KMS-11 (cell line): ENCODE results near the gene RTF2.

ENCODE experiments used
- H2AFZ ChIP-seq: fragments of 200-600 bp; sonication (generic); 2 replicates; pipeline ENCODE4 v1.6.1; 2016; ENCODE audit warnings: antibody characterized with exemption, mixed run types, low read depth
- H3K27ac ChIP-seq: fragments of 200-600 bp; sonication (generic); 2 replicates; pipeline ENCODE4 v1.6.1; 2016; ENCODE audit warnings: mild to moderate bottlenecking, mixed run types
- H3K27me3 ChIP-seq: fragments of 200-600 bp; sonication (generic); 2 replicates; pipeline ENCODE4 v1.6.1; 2017; ENCODE audit warnings: mild to moderate bottlenecking, low read depth, mixed run types, moderate library complexity; ENCODE audit not compliant: insufficient read depth
- H3K36me3 ChIP-seq: fragments of 200-600 bp; sonication (generic); 2 replicates; pipeline ENCODE4 v1.6.1; 2017; ENCODE audit warnings: mild to moderate bottlenecking, mixed run types; ENCODE audit not compliant: insufficient read depth
- H3K4me1 ChIP-seq: fragments of 200-600 bp; sonication (generic); 2 replicates; pipeline ENCODE4 v1.6.1; 2016; ENCODE audit warnings: mild to moderate bottlenecking, low read depth, mixed run types; ENCODE audit not compliant: poor library complexity, severe bottlenecking
- H3K4me2 ChIP-seq: fragments of 200-600 bp; sonication (generic); 2 replicates; pipeline ENCODE4 v1.7.0; 2016; ENCODE audit warnings: mild to moderate bottlenecking, mixed run types
- H3K4me3 ChIP-seq: fragments of 200-600 bp; sonication (generic); IDR thresholded peaks from 2 replicates; pipeline ENCODE4 v1.6.1; 2017; ENCODE audit warnings: low read depth, low read length, mixed read lengths; ENCODE audit not compliant: insufficient read depth
- H3K79me2 ChIP-seq: fragments of 200-600 bp; sonication (generic); 2 replicates; pipeline ENCODE4 v1.6.1; 2016; ENCODE audit warnings: low read depth, mixed run types; ENCODE audit not compliant: insufficient read depth
- H3K9ac ChIP-seq: fragments of 200-600 bp; sonication (generic); 2 replicates; pipeline ENCODE4 v1.6.1; 2016; ENCODE audit warnings: mild to moderate bottlenecking, mixed run types
- H4K20me1 ChIP-seq: fragments of 200-600 bp; sonication (generic); 2 replicates; pipeline ENCODE4 v1.6.1; 2016; ENCODE audit warnings: mild to moderate bottlenecking, mixed run types; ENCODE audit not compliant: insufficient read depth
- TF ChIP-seq, protein P1 (sequence below): fragments of 200-600 bp; sonication (generic); conservative IDR thresholded peaks from 2 replicates; pipeline ENCODE4 v1.6.1; 2017; ENCODE audit warnings: low read depth, mild to moderate bottlenecking, antibody characterized with exemption, low read length, moderate library complexity, mixed read lengths

RTF2 gene

DNA sequence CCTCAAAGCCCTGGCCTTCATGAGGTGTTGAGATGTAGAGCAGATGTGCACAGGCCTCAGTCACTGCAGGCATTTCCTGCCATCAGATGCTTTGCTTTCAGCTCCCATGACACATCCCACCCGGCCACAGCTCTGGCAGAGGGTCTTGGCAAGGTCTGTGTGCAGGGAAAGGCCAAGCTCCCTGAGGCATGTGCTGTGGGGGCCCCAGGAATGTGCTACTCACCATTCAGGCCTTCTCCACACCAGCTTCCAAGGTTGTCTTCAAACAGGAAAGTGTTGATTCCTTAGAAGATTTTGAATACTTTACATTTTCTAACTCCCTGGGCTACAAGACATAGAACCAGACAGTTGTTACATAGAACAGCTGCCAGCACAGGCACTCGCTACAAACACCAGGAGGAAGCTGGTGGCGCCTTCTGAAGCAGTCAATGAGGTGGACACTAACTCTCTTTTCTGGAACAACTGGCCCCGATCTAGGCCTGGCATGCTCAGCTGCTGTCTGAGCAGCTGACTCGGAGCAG is 28.6 kb upstream of the RTF2 start:
- Histone ChIP-seq H4K20me1 (no peaks in the 10 kb centered on the region), H3K4me1 (peaks cover 47% of the 10 kb centered on the region), H3K27me3 (no peaks in the 10 kb centered on the region), H3K4me2 (peak overlapping the region; percentile 83), H3K27ac (peak overlapping the region; percentile 25; the same call in 1 of the 2 replicates), H3K79me2 (no peaks in the 10 kb centered on the region), H2AFZ (0 out of 2 replicates have a peak overlapping the region, but pooled peaks have one; percentile 9), H3K9ac (no peak overlapping the region), H3K36me3 (no peaks in the 10 kb centered on the region), H3K4me3 (no peak overlapping the region)
- TF ChIP-seq, protein P1, sequence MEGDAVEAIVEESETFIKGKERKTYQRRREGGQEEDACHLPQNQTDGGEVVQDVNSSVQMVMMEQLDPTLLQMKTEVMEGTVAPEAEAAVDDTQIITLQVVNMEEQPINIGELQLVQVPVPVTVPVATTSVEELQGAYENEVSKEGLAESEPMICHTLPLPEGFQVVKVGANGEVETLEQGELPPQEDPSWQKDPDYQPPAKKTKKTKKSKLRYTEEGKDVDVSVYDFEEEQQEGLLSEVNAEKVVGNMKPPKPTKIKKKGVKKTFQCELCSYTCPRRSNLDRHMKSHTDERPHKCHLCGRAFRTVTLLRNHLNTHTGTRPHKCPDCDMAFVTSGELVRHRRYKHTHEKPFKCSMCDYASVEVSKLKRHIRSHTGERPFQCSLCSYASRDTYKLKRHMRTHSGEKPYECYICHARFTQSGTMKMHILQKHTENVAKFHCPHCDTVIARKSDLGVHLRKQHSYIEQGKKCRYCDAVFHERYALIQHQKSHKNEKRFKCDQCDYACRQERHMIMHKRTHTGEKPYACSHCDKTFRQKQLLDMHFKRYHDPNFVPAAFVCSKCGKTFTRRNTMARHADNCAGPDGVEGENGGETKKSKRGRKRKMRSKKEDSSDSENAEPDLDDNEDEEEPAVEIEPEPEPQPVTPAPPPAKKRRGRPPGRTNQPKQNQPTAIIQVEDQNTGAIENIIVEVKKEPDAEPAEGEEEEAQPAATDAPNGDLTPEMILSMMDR = no peak

- Histone ChIP-seq H3K4me3 (no peak overlapping the region), H3K27ac (peak overlapping the region; percentile 25; the same call in 1 of the 2 replicates), H3K79me2 (no peaks in the 10 kb centered on the region), H4K20me1 (no peaks in the 10 kb centered on the region), H3K27me3 (no peaks in the 10 kb centered on the region), H3K4me1 (peaks cover 47% of the 10 kb centered on the region), H3K4me2 (peak overlapping the region; percentile 83), H3K9ac (no peak overlapping the region), H2AFZ (0 out of 2 replicates have a peak overlapping the region, but pooled peaks have one; percentile 9), H3K36me3 (no peaks in the 10 kb centered on the region)
- TF ChIP-seq, protein P1 = no peak
Measured at GRCh38 chr20:56440346-56441007, 27.9 kb upstream of the RTF2 start.

GRCh38 chr20:56442389-56443365 is 25.8 kb upstream of the RTF2 start:
- H3K4me2 ChIP-seq = peak overlapping the region; percentile 41; the same call in 1 of the 2 replicates
- TF ChIP-seq, protein P1 = no peak
- peak overlapping the region; percentile 24; the same call in 1 of the 2 replicates for H2AFZ ChIP-seq
- no peaks in the 10 kb centered on the region for H3K79me2 ChIP-seq
- no peak overlapping the region for H3K9ac ChIP-seq
- peaks cover 47% of the 10 kb centered on the region for H3K4me1 ChIP-seq
- no peaks in the 10 kb centered on the region for H4K20me1 ChIP-seq
- H3K4me3 ChIP-seq = no peak overlapping the region
- H3K27me3 ChIP-seq = no peaks in the 10 kb centered on the region
- no peaks in the 10 kb centered on the region for H3K36me3 ChIP-seq
- no peak overlapping the region for H3K27ac ChIP-seq

DNA sequence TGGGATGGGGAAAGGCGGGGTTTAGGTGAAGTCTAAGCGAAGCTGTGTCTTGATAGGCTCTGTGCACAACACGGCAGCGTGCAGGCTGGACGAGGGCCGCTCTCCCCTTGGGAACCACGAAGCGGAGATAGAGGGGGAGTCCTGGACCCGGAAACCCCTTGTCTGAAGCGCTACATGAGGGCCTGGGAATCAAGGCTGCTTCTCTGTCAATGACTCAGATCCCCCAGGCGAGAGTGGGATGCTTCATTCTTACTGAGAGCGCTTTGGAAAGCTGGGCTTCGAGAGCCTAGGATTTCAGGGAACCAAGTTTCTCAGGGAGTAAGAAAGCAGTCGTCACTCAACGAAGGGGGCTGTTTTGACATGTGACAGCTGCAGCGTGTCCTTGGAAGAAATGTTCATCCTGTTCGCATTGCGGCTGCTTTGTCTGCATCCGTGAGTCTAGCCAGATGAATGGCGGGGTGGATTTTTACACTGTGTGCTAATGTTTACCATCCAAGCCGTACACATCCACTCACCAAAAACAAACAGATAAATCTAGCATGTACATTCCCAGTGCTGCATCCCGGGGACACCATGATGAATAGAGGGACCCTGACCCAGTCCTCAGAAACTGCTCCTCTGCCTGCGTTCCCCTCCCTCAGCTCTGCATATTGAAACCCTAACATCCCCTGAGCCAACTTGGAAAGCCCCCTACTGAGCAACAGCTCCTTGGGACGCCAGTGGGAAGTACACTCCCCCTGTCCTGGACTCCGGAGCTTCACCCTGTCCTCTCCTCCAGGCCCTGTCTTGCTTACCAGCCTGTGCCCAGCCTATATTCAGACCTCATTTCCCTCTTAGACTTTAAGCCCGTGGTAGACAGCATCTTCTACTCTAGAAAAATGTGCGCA is 24.5 kb upstream of the RTF2 start:
- TF ChIP-seq, protein P1 = no peak
- Histone ChIP-seq H3K4me2 (no peak overlapping the region), H2AFZ (no peak overlapping the region), H3K4me3 (no peak overlapping the region), H3K36me3 (no peaks in the 10 kb centered on the region), H3K4me1 (peaks cover 42% of the 10 kb centered on the region), H4K20me1 (no peaks in the 10 kb centered on the region), H3K27me3 (no peaks in the 10 kb centered on the region), H3K79me2 (no peaks in the 10 kb centered on the region), H3K9ac (no peak overlapping the region), H3K27ac (no peak overlapping the region)
